GM23338 (cell line): ENCODE results near the gene TIAM1. TPM values are rescaled to one million over a fixed set of nuclear protein-coding genes. Genes with fewer than 3 reads are reported as not detected.

Experiments used
- ATAC-seq: fragments of 200-7000 bp; cut with Tn5 transposase; 3 replicates; pipeline ENCODE4 v1.9.1; 2020
- DNase-seq: peaks from one replicate; pipeline ENCODE4 v3.0.0-alpha.2; 2015; ENCODE audit warnings: low spot score
- H2AFZ ChIP-seq: fragments of 200-600 bp; sonication (generic); 2 replicates; pipeline ENCODE4 v1.8.0; 2016; ENCODE audit warnings: antibody characterized with exemption, mild to moderate bottlenecking, moderate library complexity
- H3F3A ChIP-seq: fragments of 200-600 bp; sonication (generic); replicated peaks from 2 replicates; pipeline ENCODE4 v1.8.0; 2017; ENCODE audit warnings: antibody characterized with exemption, mixed run types, low read depth
- H3K27ac ChIP-seq: fragments of 200-600 bp; sonication (generic); 2 replicates; pipeline ENCODE4 v1.6.1; 2016; ENCODE audit warnings: low read depth
- H3K27me3 ChIP-seq: fragments of 200-600 bp; sonication (generic); 2 replicates; pipeline ENCODE4 v1.8.0; 2016; ENCODE audit warnings: mild to moderate bottlenecking, mixed run types, moderate library complexity; ENCODE audit not compliant: insufficient read depth
- H3K36me3 ChIP-seq: fragments of 200-600 bp; sonication (generic); 2 replicates; pipeline ENCODE4 v1.8.0; 2016; ENCODE audit warnings: mild to moderate bottlenecking; ENCODE audit not compliant: insufficient read depth
- H3K4me1 ChIP-seq: fragments of 200-600 bp; sonication (generic); 2 replicates; pipeline ENCODE4 v1.8.0; 2016; ENCODE audit warnings: mild to moderate bottlenecking, moderate library complexity; ENCODE audit not compliant: insufficient read depth
- H3K4me2 ChIP-seq: fragments of 200-600 bp; sonication (generic); 2 replicates; pipeline ENCODE4 v1.7.1; 2017; ENCODE audit warnings: mixed run types
- H3K4me3 ChIP-seq: fragments of 200-600 bp; sonication (generic); 2 replicates; pipeline ENCODE4 v1.6.1; 2016; ENCODE audit warnings: mixed run types
- H3K79me2 ChIP-seq: fragments of 200-600 bp; sonication (generic); replicated peaks from 2 replicates; pipeline ENCODE4 v1.8.0; 2017; ENCODE audit warnings: mild to moderate bottlenecking; ENCODE audit not compliant: insufficient read depth
- H3K9me2 ChIP-seq: fragments of 200-600 bp; sonication (generic); 2 replicates; pipeline ENCODE4 v1.8.0; 2017; ENCODE audit not compliant: insufficient read depth
- H4K20me1 ChIP-seq: fragments of 200-600 bp; sonication (generic); replicated peaks from 2 replicates; pipeline ENCODE4 v1.8.0; 2017; ENCODE audit warnings: mild to moderate bottlenecking; ENCODE audit not compliant: insufficient read depth
- H3K27ac Mint-ChIP-seq: 2 replicates; pipeline ENCODE4 v1.8.0; 2020; ENCODE audit warnings: inconsistent platforms, mild to moderate bottlenecking, moderate library complexity, mixed read lengths
- H3K27me3 Mint-ChIP-seq: 3 replicates; pipeline ENCODE4 v1.8.0; 2022; ENCODE audit warnings: low read depth, mild to moderate bottlenecking, moderate library complexity, mixed read lengths, inconsistent platforms; ENCODE audit not compliant: insufficient read depth, poor library complexity
- H3K36me3 Mint-ChIP-seq: 3 replicates; pipeline ENCODE4 v1.8.0; 2021; ENCODE audit warnings: low read depth, mild to moderate bottlenecking, inconsistent platforms, moderate library complexity, mixed read lengths
- H3K4me1 Mint-ChIP-seq: 3 replicates; pipeline ENCODE4 v1.8.0; 2020; ENCODE audit warnings: mild to moderate bottlenecking, inconsistent platforms, mixed read lengths
- H3K4me3 Mint-ChIP-seq: 3 replicates; pipeline ENCODE4 v1.8.0; 2021; ENCODE audit warnings: moderate library complexity, mild to moderate bottlenecking, inconsistent platforms, mixed read lengths
- H3K9me3 Mint-ChIP-seq: 3 replicates; pipeline ENCODE4 v1.8.0; 2020; ENCODE audit warnings: moderate library complexity, mild to moderate bottlenecking, inconsistent platforms, mixed read lengths
- CREB1 ChIP-seq: fragments of 250-450 bp; sonication (Bioruptor Pico); IDR thresholded peaks from 2 replicates; pipeline ENCODE4 v1.5.0; 2020; ENCODE audit warnings: low read depth, mild to moderate bottlenecking, moderate library complexity
- EZH2 ChIP-seq: fragments of 200-600 bp; sonication (generic); IDR thresholded peaks from one replicate; pipeline ENCODE4 v1.8.0; 2017; ENCODE audit warnings: antibody characterized with exemption, mild to moderate bottlenecking, low read depth; ENCODE audit not compliant: unreplicated experiment
- JUNB ChIP-seq: IDR thresholded peaks from one replicate; pipeline ENCODE4 v1.6.1; 2016; ENCODE audit warnings: antibody characterized with exemption; ENCODE audit not compliant: unreplicated experiment
- REST ChIP-seq: IDR thresholded peaks from one replicate; pipeline ENCODE4 v1.6.1; 2018; ENCODE audit warnings: antibody characterized with exemption; ENCODE audit not compliant: unreplicated experiment
- ZNF114 ChIP-seq: fragments of 250-450 bp; sonication (Bioruptor Pico); IDR thresholded peaks from 2 replicates; pipeline ENCODE4 v1.5.0; 2020; ENCODE audit warnings: mild to moderate bottlenecking, moderate library complexity
- ZNF462 ChIP-seq: fragments of 250-450 bp; sonication (Bioruptor Pico); IDR thresholded peaks from 2 replicates; pipeline ENCODE4 v1.5.0; 2020; ENCODE audit warnings: mild to moderate bottlenecking, moderate library complexity
- polyA plus RNA-seq: library from polyadenylated mRNA; unstranded; fragments of >200 nt; fragmentation: Nextera tagmentation; extraction: Ambion mirVana; gene quantifications from 2 replicates; pipeline ENCODE4 v1.2.1, GENCODE V29; 2016
- total RNA-seq: library from RNA; depleted of rRNA; stranded (reverse); fragments of >200 nt; shearing (Covaris generic); gene quantifications from 2 replicates; pipeline ENCODE4 v1.2.3, GENCODE V29; 2014

TIAM1 gene
- total and polyA plus RNA-seq, 2 experiments from 2014 or later = 18.5 to 20.0 TPM

- TF ChIP-seq ZNF462 (CRISPR knock-in tag) (no peak), REST (no peak)
Observed at GRCh38 chr21:31289702-31290101, 54.4 kb downstream of the TIAM1 start (continued).

- H3K27ac ChIP-seq = no peak overlapping the region
- no peaks in the 10 kb centered on the region for H4K20me1 ChIP-seq
- H3F3A ChIP-seq = no peaks in the 10 kb centered on the region
- no peak for ATAC-seq
- H3K27ac Mint-ChIP-seq = no peak overlapping the region
- H3K36me3 Mint-ChIP-seq = peaks cover 9% of the 10 kb centered on the region; the same call in 2 of the 3 replicates
- H3K4me2 ChIP-seq = no peak overlapping the region
- H3K79me2 ChIP-seq = no peaks in the 10 kb centered on the region; the same call in 1 of the 2 replicates
- no peaks in the 10 kb centered on the region for H3K36me3 ChIP-seq
- H3K27me3 ChIP-seq = no peaks in the 10 kb centered on the region
- no peak overlapping the region for H3K4me3 ChIP-seq
- peaks cover 14% of the 10 kb centered on the region for H3K4me1 ChIP-seq
- H3K9me3 Mint-ChIP-seq = peaks cover 9% of the 10 kb centered on the region; the same call in 1 of the 3 replicates
- H3K4me1 Mint-ChIP-seq = peaks cover 18% of the 10 kb centered on the region
- H3K9me2 ChIP-seq = no peaks in the 10 kb centered on the region
- peaks cover 8% of the 10 kb centered on the region for H3K27me3 Mint-ChIP-seq
- H2AFZ ChIP-seq = no peak overlapping the region
- H3K4me3 Mint-ChIP-seq = no peak overlapping the region
- DNase-seq = no peak
- no peak for TF ChIP-seq ZNF462 (CRISPR knock-in tag)
- TF ChIP-seq ZNF114 (CRISPR knock-in tag) = no peak
- TF ChIP-seq CREB1 = no peak
- TF ChIP-seq JUNB = no peak
- TF ChIP-seq EZH2 = no peak
Observed at GRCh38 chr21:31288191-31288590, 55.9 kb downstream of the TIAM1 start.
